ENCODE measurements around the gene KIF5C.
A peak's percentile ranks its signal among the peaks of the same experiment; 100 is the strongest.

Gene KIF5C

DNA sequence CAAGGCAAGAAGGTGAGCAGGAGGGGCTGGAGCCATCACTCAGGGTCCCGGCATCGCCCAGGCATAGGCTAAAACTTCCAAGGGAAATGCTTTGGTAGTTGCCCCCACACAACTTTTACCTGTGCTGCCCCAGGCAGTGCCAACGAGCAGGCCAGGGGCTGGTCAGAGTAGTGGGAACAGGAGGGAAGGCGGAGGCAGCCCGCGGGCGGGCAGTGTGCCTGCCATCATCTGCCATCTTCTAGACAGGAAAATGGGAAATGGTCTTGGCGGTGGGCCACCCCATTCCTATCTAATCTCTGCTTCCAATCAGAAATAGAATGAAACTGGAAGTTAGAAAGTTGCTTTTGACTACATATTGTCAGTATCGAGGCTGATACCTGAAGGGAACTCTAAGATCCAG is 137.5 kb downstream of the KIF5C start:
- DNase-seq (ENCODE audit: low spot score) = no peak
- FAIRE-seq = no peak

DNA sequence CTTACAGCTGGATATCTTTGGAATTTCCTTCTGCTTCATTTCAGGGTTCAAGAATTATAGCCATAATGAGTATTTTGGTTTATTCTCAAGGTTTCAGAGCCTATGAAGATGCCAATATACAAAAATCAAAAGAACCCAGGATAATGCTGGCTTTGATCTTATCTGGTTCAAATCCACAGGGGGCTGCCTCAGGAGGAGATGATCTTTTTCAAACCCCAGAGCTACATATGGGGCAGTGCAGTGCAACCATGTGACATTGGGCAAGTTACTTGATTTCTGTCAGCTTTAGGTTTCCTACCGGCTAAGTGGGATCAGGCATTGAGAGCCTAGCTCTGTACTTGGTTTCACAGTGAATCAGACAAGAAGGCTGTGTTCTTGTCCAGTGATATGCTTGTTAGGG is 140.5 kb downstream of the KIF5C start:
- FAIRE-seq (no peak), DNase-seq (ENCODE audit: low spot score) (no peak)

GRCh38 chr2:149015926-149016563 is 141.0 kb downstream of the KIF5C start:
- DNase-seq (ENCODE audit: low spot score) (no peak), FAIRE-seq (no peak)

DNA sequence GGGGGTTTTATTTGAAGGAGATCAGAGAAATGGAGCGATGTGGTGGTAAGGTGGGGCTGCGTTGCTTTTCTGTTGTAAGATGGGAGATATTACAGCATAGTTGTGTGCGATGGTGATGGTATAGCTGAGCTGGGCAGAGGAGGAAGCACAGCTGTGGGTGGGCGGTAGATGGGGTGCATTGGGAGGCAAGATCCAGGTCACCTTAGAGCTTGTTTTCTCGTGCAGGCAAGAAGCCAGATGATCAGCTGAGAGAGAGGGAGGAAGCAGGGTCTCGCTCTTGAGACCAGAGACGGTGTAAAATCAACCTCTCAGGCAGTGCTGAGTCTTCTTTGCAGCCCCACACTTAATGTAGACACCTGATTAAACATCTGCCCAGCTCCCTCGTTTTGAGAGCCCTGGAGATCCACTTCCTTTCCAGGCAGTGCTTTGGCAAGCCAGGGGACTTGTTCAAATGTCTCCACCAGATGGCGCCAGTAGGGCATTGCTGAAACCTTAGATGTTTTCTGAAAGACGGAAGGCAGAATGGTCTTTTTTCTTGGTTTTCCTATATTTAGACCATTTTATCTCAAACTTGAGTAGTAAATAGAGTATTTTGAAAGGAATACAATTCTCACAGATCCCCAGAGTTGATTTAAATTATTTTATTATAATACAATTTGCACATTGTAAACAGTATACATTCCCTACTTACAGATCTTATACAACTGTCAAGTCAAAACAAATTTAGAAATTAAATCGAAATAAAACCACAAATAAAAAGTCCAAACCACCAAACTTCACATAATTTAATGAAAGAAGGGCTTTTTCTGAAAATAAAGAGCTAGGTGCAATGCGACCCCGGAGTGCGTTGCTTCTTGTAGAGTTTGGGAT is 142.3 kb downstream of the KIF5C start:
- DNase-seq (ENCODE audit: low spot score) = peak; percentile 71
- no peak for FAIRE-seq

- no peak for FAIRE-seq
Measured at GRCh38 chr2:149018981-149019380, 144.0 kb downstream of the KIF5C start.

DNA sequence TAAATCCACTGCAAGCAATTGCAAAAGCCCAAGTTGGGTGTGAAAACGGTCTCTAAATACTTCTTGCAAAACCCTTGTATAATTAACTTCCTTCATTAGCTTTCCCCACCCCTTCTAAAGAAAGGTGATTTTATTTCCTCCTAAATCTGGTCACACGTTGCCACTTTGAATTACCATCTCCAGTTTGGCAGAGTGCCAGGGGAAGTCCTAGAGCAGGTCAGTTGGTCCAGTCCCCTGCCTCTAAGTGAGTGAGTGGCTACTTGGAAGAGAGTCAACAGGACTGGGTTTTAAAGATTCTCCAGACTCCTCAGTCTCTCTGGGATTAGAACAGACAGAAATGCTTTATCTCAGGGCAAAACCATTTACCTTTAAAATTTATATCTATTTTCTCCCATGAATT is 144.7 kb downstream of the KIF5C start:
- FAIRE-seq (no peak), DNase-seq (ENCODE audit: low spot score) (no peak)

More at GRCh38 chr2:149018981-149019380, 144.0 kb downstream of the KIF5C start:
- no peak for DNase-seq (ENCODE audit: low spot score)

GRCh38 chr2:149020432-149020851 is 145.4 kb downstream of the KIF5C start:
- DNase-seq (ENCODE audit: low spot score) = no peak
- no peak for FAIRE-seq

- FAIRE-seq = no peak
- no peak for DNase-seq (ENCODE audit: low spot score)
Measured at GRCh38 chr2:149021271-149021719, 146.3 kb downstream of the KIF5C start.

GRCh38 chr2:149021761-149022160 is 146.7 kb downstream of the KIF5C start:
- DNase-seq (ENCODE audit: low spot score) (no peak), FAIRE-seq (no peak)

GRCh38 chr2:149023091-149023490 is 148.1 kb downstream of the KIF5C start:
- DNase-seq (ENCODE audit: low spot score) = no peak
- FAIRE-seq = no peak

DNA sequence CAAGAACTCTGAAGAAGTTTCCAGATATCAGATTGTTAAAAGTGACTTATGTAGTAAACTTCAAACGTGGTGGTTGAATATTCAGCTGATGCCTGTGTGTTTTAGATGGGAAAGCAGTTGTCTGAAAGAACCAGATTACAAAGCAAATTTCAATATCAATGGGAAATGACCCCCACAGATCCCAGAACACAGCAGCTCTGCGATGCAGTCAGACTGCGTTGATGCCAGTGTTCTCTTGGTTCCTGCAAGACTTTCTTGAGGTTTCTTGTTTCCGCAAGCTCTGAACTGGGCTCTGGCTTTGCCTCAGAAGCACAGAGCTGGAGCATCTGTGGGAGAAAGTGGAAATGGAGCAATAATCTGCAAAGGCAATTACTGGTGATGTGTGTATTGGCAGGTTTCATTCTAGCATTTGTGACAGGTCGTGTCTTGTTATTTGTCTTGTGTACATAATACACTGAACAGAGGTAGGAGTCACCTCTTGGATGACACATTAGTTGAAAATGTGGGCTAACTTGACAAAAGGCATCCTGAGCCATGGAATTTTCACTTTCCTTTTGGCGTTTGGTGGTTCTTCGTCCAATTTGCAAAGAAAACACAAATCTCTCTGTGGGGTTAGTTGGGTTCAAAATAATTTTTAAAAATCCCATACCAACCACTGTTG is 152.7 kb downstream of the KIF5C start:
- DNase-seq (ENCODE audit: low spot score) (peak; percentile 49), FAIRE-seq (no peak)

DNA sequence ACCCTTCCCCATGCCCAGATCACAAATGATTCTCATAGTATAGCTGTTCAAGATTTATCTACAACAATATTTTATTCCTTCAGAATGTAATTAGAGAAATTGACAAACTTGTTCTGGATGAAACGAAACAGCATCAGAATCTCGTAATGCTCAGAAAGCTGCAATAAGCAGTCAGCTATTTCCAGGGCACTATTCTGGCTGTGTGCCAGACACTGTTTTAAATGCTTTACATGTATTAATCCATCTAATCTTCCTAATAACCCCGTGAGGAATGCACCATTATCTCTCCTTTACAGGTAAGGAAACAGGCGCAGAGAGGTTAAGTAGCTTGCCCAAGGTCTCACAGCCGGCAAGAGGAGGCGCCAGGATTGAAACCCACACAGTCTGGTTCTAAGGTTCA is 153.3 kb downstream of the KIF5C start:
- FAIRE-seq = no peak

GRCh38 chr2:149028891-149029290 is 153.9 kb downstream of the KIF5C start:
- no peak for FAIRE-seq

More for the DNA sequence above, 153.3 kb downstream of the KIF5C start:
- no peak for DNase-seq (ENCODE audit: low spot score)

GRCh38 chr2:149029307-149029965 is 154.4 kb downstream of the KIF5C start:
- DNase-seq (ENCODE audit: low spot score) (no peak), FAIRE-seq (no peak)

More at GRCh38 chr2:149028891-149029290, 153.9 kb downstream of the KIF5C start:
- DNase-seq (ENCODE audit: low spot score) = no peak

GRCh38 chr2:149031396-149031795 is 156.4 kb downstream of the KIF5C start:
- no peak for FAIRE-seq
- no peak for DNase-seq (ENCODE audit: low spot score)

DNA sequence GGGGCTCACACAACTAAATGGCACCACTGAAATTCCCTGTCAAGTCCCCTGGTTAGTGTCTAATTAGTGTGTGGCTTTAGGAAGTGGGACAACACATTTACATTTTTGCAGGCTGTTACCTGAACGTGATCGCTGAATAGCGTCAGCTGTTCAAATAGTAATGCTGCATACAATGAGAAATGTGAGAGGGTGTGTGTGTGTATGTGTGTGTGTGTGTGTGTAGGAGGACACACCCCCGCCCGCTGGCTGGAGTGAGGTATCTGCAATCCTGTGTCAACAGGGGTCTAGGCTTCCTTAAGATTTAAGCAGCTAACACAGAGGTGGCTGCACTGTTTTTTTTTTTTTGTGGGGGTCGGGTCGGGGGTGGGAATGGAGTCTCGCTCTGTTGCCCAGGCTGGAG is 158.7 kb downstream of the KIF5C start:
- no peak for DNase-seq (ENCODE audit: low spot score)
- FAIRE-seq = no peak

DNA sequence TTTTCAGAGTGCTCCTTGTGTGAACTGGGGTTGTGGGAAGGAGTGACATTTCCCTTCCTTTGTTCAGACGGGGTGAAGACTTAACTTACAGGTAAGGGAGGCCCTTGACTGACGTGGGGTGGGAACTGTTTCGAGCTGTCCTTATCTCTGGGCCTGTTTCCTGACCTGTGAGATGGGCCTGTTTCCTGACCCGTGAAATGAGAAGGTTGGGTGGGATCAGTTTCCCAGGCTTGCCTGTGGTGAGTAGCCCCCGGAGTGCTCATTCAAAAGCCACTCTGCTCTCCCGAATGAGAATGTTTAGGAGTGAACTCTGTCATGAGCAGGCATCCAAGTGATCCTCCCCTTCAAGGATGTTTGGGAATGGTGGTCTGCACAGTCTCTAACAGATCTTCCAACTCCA is 159.4 kb downstream of the KIF5C start:
- no peak for DNase-seq (ENCODE audit: low spot score)
- FAIRE-seq = no peak

GRCh38 chr2:149036507-149037293 is 161.7 kb downstream of the KIF5C start:
- FAIRE-seq (no peak), DNase-seq (ENCODE audit: low spot score) (no peak)

GRCh38 chr2:149037851-149038250 is 162.8 kb downstream of the KIF5C start:
- no peak for DNase-seq (ENCODE audit: low spot score)
- FAIRE-seq = no peak

DNA sequence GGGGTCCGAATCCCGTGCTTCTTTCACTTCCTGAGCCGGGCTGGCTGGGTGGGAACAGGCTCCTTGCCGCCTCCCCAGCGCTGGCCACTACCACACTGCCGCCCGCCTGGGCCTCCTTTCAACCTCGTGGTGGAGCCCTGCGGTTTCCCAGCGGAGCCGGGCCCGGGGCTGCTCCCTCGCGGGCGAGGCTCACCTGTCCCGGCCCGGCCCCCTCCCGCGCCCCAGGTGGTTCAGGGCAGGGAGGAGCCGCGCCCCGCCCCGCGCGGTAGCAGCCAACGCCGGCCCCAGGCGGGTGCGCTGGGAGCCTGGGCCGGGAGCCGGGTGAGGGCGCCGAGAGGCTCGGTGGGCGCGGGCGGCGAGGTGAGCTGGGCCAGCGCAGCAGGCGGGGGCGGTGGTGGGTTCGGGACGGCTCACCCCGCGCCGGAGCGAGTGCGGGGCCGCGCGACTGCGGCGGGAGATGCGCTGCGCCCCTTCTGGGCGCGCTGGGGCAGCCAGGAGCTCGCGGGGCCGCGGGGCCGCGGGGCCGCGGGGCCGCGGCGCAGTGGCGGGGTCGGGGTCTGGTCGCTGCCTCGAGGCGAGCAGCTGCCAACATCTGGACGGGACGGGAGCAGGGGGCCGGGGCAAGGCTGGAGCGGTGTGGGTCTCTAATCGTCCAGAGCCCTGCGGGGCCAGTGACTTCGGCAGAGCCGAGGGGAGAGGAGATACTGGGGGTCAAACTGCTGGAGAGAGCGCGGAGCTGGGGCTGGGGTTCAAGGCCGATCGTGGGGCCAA is 163.6 kb downstream of the KIF5C start, which contains the start of gene LYPD6B:
TSS of gene LYPD6B (plus strand) at position 258 of the 771 bp plus-strand sequence. CDS start 92,250 bp downstream, outside the sequence.
- FAIRE-seq (no peak), DNase-seq (ENCODE audit: low spot score) (no peak)

Data from urothelium cell line (cell line).